Chondrocyte (in vitro differentiated cells): ENCODE measurements around the gene ELAVL4. TPM values are rescaled to one million over a fixed set of nuclear protein-coding genes. Genes with fewer than 3 reads are reported as not detected.

Source experiments
- DNase-seq: peaks from one replicate; pipeline ENCODE4 v3.0.0; 2021; ENCODE audit warnings: mixed read lengths, low spot score
- H3K27ac Mint-ChIP-seq: one replicate; pipeline ENCODE4 v1.8.0; 2021; ENCODE audit warnings: mild to moderate bottlenecking, moderate library complexity, mixed read lengths; ENCODE audit not compliant: unreplicated experiment
- H3K27me3 Mint-ChIP-seq: 2 replicates; pipeline ENCODE4 v1.8.0; 2021; ENCODE audit warnings: low read depth, mixed read lengths
- H3K36me3 Mint-ChIP-seq: 2 replicates; pipeline ENCODE4 v1.8.0; 2021; ENCODE audit warnings: low read depth, mixed read lengths
- H3K4me1 Mint-ChIP-seq: 2 replicates; pipeline ENCODE4 v1.8.0; 2021; ENCODE audit warnings: low read depth, mild to moderate bottlenecking, mixed read lengths
- H3K4me3 Mint-ChIP-seq: one replicate; pipeline ENCODE4 v1.8.0; 2021; ENCODE audit warnings: mild to moderate bottlenecking, moderate library complexity, mixed read lengths; ENCODE audit not compliant: unreplicated experiment
- H3K9me3 Mint-ChIP-seq: 2 replicates; pipeline ENCODE4 v1.8.0; 2021; ENCODE audit warnings: low read depth, mixed read lengths
- CTCF ChIP-seq: fragments of 200-600 bp; sonication (generic); IDR thresholded peaks from 2 replicates; pipeline ENCODE4 v1.5.0; 2021; ENCODE audit warnings: antibody characterized with exemption, mild to moderate bottlenecking, moderate library complexity
- total RNA-seq: library from RNA; stranded (reverse); gene quantifications from 3 replicates; pipeline ENCODE4 v1.2.1, GENCODE V29; 2021

Gene ELAVL4
- total RNA-seq, 1 donor from 2014 or later: not detected

- TF ChIP-seq CTCF: no peak
- no peaks in the 10 kb centered on the region for H3K9me3 Mint-ChIP-seq
- DNase-seq: no peak
- H3K4me1 Mint-ChIP-seq: no peaks in the 10 kb centered on the region
- peaks cover 9% of the 10 kb centered on the region for H3K27me3 Mint-ChIP-seq
- no peaks in the 10 kb centered on the region for H3K36me3 Mint-ChIP-seq
- no peak overlapping the region for H3K27ac Mint-ChIP-seq
- no peak overlapping the region for H3K4me3 Mint-ChIP-seq
Observed at GRCh38 chr1:50111503-50111902, 2.8 kb downstream of the ELAVL4 start.

- H3K4me1 Mint-ChIP-seq: no peaks in the 10 kb centered on the region
- H3K27ac Mint-ChIP-seq: no peak overlapping the region
- no peak for TF ChIP-seq CTCF
- no peaks in the 10 kb centered on the region for H3K9me3 Mint-ChIP-seq
- no peak for DNase-seq
- no peak overlapping the region for H3K4me3 Mint-ChIP-seq
- no peaks in the 10 kb centered on the region for H3K36me3 Mint-ChIP-seq
- H3K27me3 Mint-ChIP-seq: peaks cover 9% of the 10 kb centered on the region
Observed at GRCh38 chr1:50112193-50112592, 3.5 kb downstream of the ELAVL4 start.

GRCh38 chr1:50123071-50123470 lies 14.4 kb downstream of the ELAVL4 start:
- H3K27me3 Mint-ChIP-seq: peaks cover 6% of the 10 kb centered on the region
- H3K36me3 Mint-ChIP-seq: no peaks in the 10 kb centered on the region
- no peaks in the 10 kb centered on the region for H3K9me3 Mint-ChIP-seq
- DNase-seq: no peak
- TF ChIP-seq CTCF: no peak
- H3K27ac Mint-ChIP-seq: no peak overlapping the region
- no peaks in the 10 kb centered on the region for H3K4me1 Mint-ChIP-seq
- H3K4me3 Mint-ChIP-seq: no peak overlapping the region

GRCh38 chr1:50126927-50127715 lies 18.4 kb downstream of the ELAVL4 start:
- no peak for TF ChIP-seq CTCF
- Mint-ChIP-seq H3K27me3 (no peaks in the 10 kb centered on the region), H3K4me3 (no peak overlapping the region), H3K9me3 (no peaks in the 10 kb centered on the region), H3K4me1 (no peaks in the 10 kb centered on the region), H3K36me3 (no peaks in the 10 kb centered on the region), H3K27ac (no peak overlapping the region)
- no peak for DNase-seq

- Mint-ChIP-seq H3K9me3 (no peaks in the 10 kb centered on the region), H3K27me3 (no peaks in the 10 kb centered on the region), H3K27ac (no peak overlapping the region), H3K4me1 (no peaks in the 10 kb centered on the region), H3K36me3 (no peaks in the 10 kb centered on the region), H3K4me3 (no peak overlapping the region)
- TF ChIP-seq CTCF: no peak
- DNase-seq: no peak
Observed at GRCh38 chr1:50129201-50129600, 20.5 kb downstream of the ELAVL4 start.
